Right cardiac atrium (tissue), 5 donors: Measurements from ENCODE around the gene PTPRS. TPM values are rescaled to one million over a fixed set of nuclear protein-coding genes. Genes with fewer than 3 reads are reported as not detected.

ENCODE experiments used
- ATAC-seq, 2 donors: fragments of 200-7000 bp; cut with Tn5 transposase; one replicate each; pipeline versions ENCODE4 v1.8.0 to v1.9.1; 2020; ENCODE audit warnings: moderate library complexity in 2 of 2, mild to moderate bottlenecking in 1 of 2
- DNase-seq, 3 donors: peaks; one replicate each; pipeline ENCODE4 v3.0.0-alpha.2; 2020
- H3K27ac ChIP-seq: one replicate; pipeline ENCODE4 v1.5.1; 2013; ENCODE audit warnings: mild to moderate bottlenecking, low read length, control low read depth, moderate library complexity
- H3K27me3 ChIP-seq: one replicate; pipeline ENCODE4 v1.6.1; 2013; ENCODE audit not compliant: control insufficient read depth, insufficient read depth
- H3K4me1 ChIP-seq: one replicate; pipeline ENCODE4 v1.6.1; 2013; ENCODE audit warnings: low read length; ENCODE audit not compliant: control insufficient read depth, insufficient read depth
- H3K4me3 ChIP-seq: one replicate; pipeline ENCODE4 v1.5.1; 2013; ENCODE audit warnings: low read length, control low read depth
- H3K9me3 ChIP-seq: one replicate; pipeline ENCODE4 v1.6.1; 2013; ENCODE audit warnings: low read length; ENCODE audit not compliant: control insufficient read depth
- WGBS: extraction: QIAGEN DNeasy Blood & Tissue Kit; methylation state at CpG from one replicate; pipeline ENCODE4 v1.1.7; 2013; 5-methylcytosine and 5-hydroxymethylcytosine counted together
- intact Hi-C, 4 donors: fragments of 100-400 bp; cut with DNase I; formaldehyde crosslinking; loops; one replicate each; pipeline versions ENCODE4 v1.11.0 to v1.14.0; 2022 to 2023
- polyA plus RNA-seq: library from polyadenylated mRNA; stranded (reverse); fragments of 200-250 nt; gene quantifications from one replicate; pipeline ENCODE4 v1.2.3, GENCODE V29; 2013
- total RNA-seq, 4 donors: library from RNA; stranded (reverse); fragmentation: NEBNext Ultra II Directional; extraction: Animal tissue kit (Norgen Biotek cat#: 25700); gene quantifications; one replicate each; pipeline ENCODE4 v1.2.1, GENCODE V29; 2021
- donor health status: healthy with polysubstance abuse.
- donor health status: DM: no; HTN: yes; CAD: no.
- donor health status: DM: no; HTN: no; CAD: no.
- donor health status: DM: no; HTN: yes; CAD: no; lungs with severe emphysema.
- donor health status: DM: yes; HTN: yes; CAD: no.

PTPRS gene
- total and polyA plus RNA-seq, 5 donors: 31.9 to 153 (median 125) TPM

- DNase-seq (peak; percentile 70 to 90 (median 88)), ATAC-seq (peak; percentile 91 to 92)
- under 1% methylated on average over 70 of the region's 70 CpGs for WGBS
- H3K27ac ChIP-seq: peak overlapping the region; percentile 65
- no peaks in the 10 kb centered on the region for H3K9me3 ChIP-seq
- no peaks in the 10 kb centered on the region for H3K27me3 ChIP-seq
- intact Hi-C loops: no loop called here
- no peaks in the 10 kb centered on the region for H3K4me1 ChIP-seq
- H3K4me3 ChIP-seq: peak overlapping the region; percentile 55
Observed at GRCh38 chr19:5292822-5293611, 47.6 kb downstream of the PTPRS start.

DNA sequence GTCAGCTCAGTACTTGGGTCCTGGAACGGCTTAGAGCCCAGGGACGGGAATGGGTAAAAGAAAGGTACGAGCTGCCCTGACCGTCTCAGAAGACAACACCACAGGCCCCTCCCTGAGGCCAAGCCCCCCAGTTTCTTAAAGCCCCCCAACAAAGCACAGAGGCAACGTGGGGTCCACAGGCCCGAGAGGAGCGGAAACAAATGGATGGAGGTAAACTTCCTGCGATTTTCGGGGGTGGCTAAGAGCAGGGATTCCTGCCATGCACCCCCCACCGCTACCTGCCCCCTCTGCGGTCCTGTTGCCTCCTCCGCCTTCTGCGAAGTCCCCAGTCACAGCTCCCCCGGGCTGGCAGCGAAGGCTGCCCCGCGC is 48.2 kb downstream of the PTPRS start:
- ATAC-seq (no peak), DNase-seq (peak in 1 of 3 donors; percentile 32)
- 3% methylated on average over 17 of the region's 17 CpGs for WGBS
- no peaks in the 10 kb centered on the region for H3K27me3 ChIP-seq
- H3K4me3 ChIP-seq: peak overlapping the region; percentile 55
- no peaks in the 10 kb centered on the region for H3K4me1 ChIP-seq
- H3K9me3 ChIP-seq: no peaks in the 10 kb centered on the region
- intact Hi-C loops: no loop called here
- H3K27ac ChIP-seq: peak overlapping the region; percentile 38

DNA sequence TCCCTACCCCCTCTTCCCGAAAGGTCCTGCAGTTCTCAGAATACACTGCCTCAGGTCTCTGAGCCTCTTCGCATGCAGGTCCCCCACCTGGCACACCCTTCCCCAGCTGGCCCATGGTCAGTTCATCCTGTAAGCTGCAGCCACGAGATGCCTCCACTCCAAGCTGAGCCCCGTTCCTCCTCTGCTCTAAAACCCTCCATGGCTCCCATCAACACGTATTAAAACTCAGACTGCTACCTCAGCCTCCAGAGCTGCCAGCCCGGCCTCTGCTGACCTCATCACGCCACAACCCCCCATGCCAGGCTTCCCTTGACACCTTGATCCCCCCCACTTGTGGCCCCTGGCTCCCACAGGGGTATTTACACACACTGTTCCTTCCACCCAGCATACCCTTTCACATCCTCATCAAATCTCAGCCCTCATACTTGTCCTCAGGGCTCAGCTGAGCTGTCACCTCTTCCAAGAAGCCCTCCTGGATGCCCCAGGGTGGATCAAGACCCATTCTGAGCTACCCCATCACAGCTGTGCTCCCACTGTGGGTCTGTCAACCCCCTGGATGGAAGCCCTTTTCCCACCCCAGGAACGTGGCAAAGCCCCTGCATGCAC is 48.9 kb downstream of the PTPRS start:
- H3K27me3 ChIP-seq: no peaks in the 10 kb centered on the region
- DNase-seq (peak in 1 of 3 donors; percentile 43), ATAC-seq (no peak)
- peak overlapping the region; percentile 55 for H3K4me3 ChIP-seq
- H3K27ac ChIP-seq: peak overlapping the region; percentile 2
- H3K9me3 ChIP-seq: no peaks in the 10 kb centered on the region
- WGBS: 66% methylated on average over 8 of the region's 8 CpGs
- intact Hi-C loops: no loop called here
- H3K4me1 ChIP-seq: no peaks in the 10 kb centered on the region

Other genes with a start within 250 kb of the PTPRS start
- not detected for gene ZNRF4, start 114.6 kb upstream of the PTPRS start, total RNA-seq
- gene ZNRF4, start 114.6 kb upstream of the PTPRS start, polyA plus RNA-seq: not detected
- gene TINCR, start 227.1 kb upstream of the PTPRS start, total RNA-seq: under 1 TPM in 3 of 4 donors, not detected in 1; 0.06 to 0.11 (median 0.08) TPM
- 0.34 TPM for gene TINCR, start 227.1 kb upstream of the PTPRS start, polyA plus RNA-seq